T-helper 2 cell treated with Interferon-gamma antibody and Interleukin-4, amounts not matched to agents 100 ng/mL and 5 ng/mL, for 36 hours (primary cell): Measurements from ENCODE around the gene CLEC10A. TPM values are rescaled to one million over a fixed set of nuclear protein-coding genes. Genes with fewer than 3 reads are reported as not detected.
"Not testable (repeated sequence)": the region's sequence is repeated elsewhere in the genome, so short reads cannot be mapped to it uniquely, and the experiment has no call there.

Source experiments
- intact Hi-C: fragments of 100-400 bp; cut with micrococcal nuclease; formaldehyde crosslinking; loops from one replicate; pipeline ENCODE4 v1.15.1; 2023
- total RNA-seq: library from RNA; stranded (reverse); gene quantifications from 2 replicates; pipeline ENCODE4 v1.2.3, GENCODE V29; 2022

CLEC10A gene
- total RNA-seq, 1 donor from 2014 or later, result not detected

- intact Hi-C loops, result no loop called here
Measured at GRCh38 chr17:7108981-7109380, 28.9 kb upstream of the CLEC10A start.

- intact Hi-C loops, result no loop called here
Measured at GRCh38 chr17:7108560-7108925, 28.5 kb upstream of the CLEC10A start.

GRCh38 chr17:7107795-7108559 is 27.9 kb upstream of the CLEC10A start:
- intact Hi-C loops, result no loop called here

GRCh38 chr17:7107012-7107754 is 27.1 kb upstream of the CLEC10A start:
- intact Hi-C loops, result no loop called here

GRCh38 chr17:7102421-7102820 is 22.4 kb upstream of the CLEC10A start:
- intact Hi-C loops, result no loop called here

- intact Hi-C loops, result no loop called here
Measured at GRCh38 chr17:7101531-7101930, 21.5 kb upstream of the CLEC10A start.

- intact Hi-C loops, result not testable (repeated sequence)
Measured at GRCh38 chr17:7100641-7101379, 20.8 kb upstream of the CLEC10A start.

GRCh38 chr17:7098802-7099459 is 18.9 kb upstream of the CLEC10A start:
- intact Hi-C loops, result no loop called here

- intact Hi-C loops, result no loop called here
Measured at GRCh38 chr17:7097940-7098339, 17.9 kb upstream of the CLEC10A start.

GRCh38 chr17:7095625-7096024 is 15.6 kb upstream of the CLEC10A start:
- intact Hi-C loops, result no loop called here

GRCh38 chr17:7094652-7095019 is 14.6 kb upstream of the CLEC10A start:
- intact Hi-C loops, result no loop called here

GRCh38 chr17:7091311-7092005 is 11.4 kb upstream of the CLEC10A start:
- intact Hi-C loops, result not testable (repeated sequence)

- intact Hi-C loops, result not testable (repeated sequence)
Measured at GRCh38 chr17:7089570-7089969, 9.5 kb upstream of the CLEC10A start.

- intact Hi-C loops, result not testable (repeated sequence)
Measured at GRCh38 chr17:7088442-7088841, 8.4 kb upstream of the CLEC10A start.

GRCh38 chr17:7084088-7084487 is 4.0 kb upstream of the CLEC10A start:
- intact Hi-C loops, result no loop called here

- intact Hi-C loops, result no loop called here
Measured at GRCh38 chr17:7083592-7083991, 3.5 kb upstream of the CLEC10A start.

GRCh38 chr17:7081341-7082062 is 1.5 kb upstream of the CLEC10A start:
- intact Hi-C loops, result no loop called here

- intact Hi-C loops, result no loop called here
Measured at GRCh38 chr17:7080456-7081041, 498 bp upstream of the CLEC10A start.

GRCh38 chr17:7078711-7079110 is 1.3 kb downstream of the CLEC10A start:
- intact Hi-C loops, result no loop called here
